SU-DHL-6 (cell line): Measurements from ENCODE around the gene GPR153.

ENCODE experiments used
- H2AFZ ChIP-seq: fragments of 200-600 bp; sonication (generic); 2 replicates; pipeline ENCODE4 v1.6.1; 2014; ENCODE audit warnings: low read depth, mild to moderate bottlenecking, moderate library complexity, mixed read lengths, antibody characterized with exemption, low read length; ENCODE audit not compliant: severe bottlenecking
- H3F3A ChIP-seq: fragments of 200-600 bp; shearing (Covaris generic); 2 replicates; pipeline ENCODE4 v1.6.0; 2016; ENCODE audit warnings: antibody characterized with exemption, mild to moderate bottlenecking; ENCODE audit not compliant: insufficient read depth
- H3K27ac ChIP-seq: fragments of 200-600 bp; sonication (generic); 2 replicates; pipeline ENCODE4 v1.5.1; 2016; ENCODE audit warnings: low read depth, mild to moderate bottlenecking, low read length, moderate library complexity, mixed read lengths
- H3K27me3 ChIP-seq: fragments of 200-600 bp; sonication (generic), shearing (Covaris generic); 2 replicates; pipeline ENCODE4 v1.6.0; 2014; ENCODE audit warnings: mild to moderate bottlenecking, low read length
- H3K36me3 ChIP-seq: fragments of 200-600 bp; sonication (generic); 2 replicates; pipeline ENCODE4 v1.6.1; 2014; ENCODE audit warnings: mild to moderate bottlenecking, low read length, mixed read lengths
- H3K4me2 ChIP-seq: fragments of 300-600, 200-600 bp; shearing (Covaris generic), sonication (generic); 2 replicates; pipeline ENCODE4 v1.6.0; 2014; ENCODE audit warnings: low read length, low read depth, mild to moderate bottlenecking; ENCODE audit not compliant: poor library complexity, severe bottlenecking
- H3K4me3 ChIP-seq: fragments of 200-600 bp; sonication (generic); 2 replicates; pipeline ENCODE4 v1.5.1; 2014; ENCODE audit warnings: antibody characterized with exemption, low read length, mild to moderate bottlenecking, mixed read lengths; ENCODE audit not compliant: insufficient read depth, poor library complexity, severe bottlenecking
- H3K79me2 ChIP-seq: fragments of 200-600 bp; sonication (generic); 2 replicates; pipeline ENCODE4 v1.6.1; 2014; ENCODE audit warnings: mild to moderate bottlenecking, low read length, moderate library complexity; ENCODE audit not compliant: insufficient read depth
- H3K9ac ChIP-seq: fragments of 200-600 bp; sonication (generic); 2 replicates; pipeline ENCODE4 v1.7.0; 2014; ENCODE audit warnings: mild to moderate bottlenecking, low read length
- H3K9me2 ChIP-seq: fragments of 200-600 bp; sonication (generic); replicated peaks from 2 replicates; pipeline ENCODE4 v1.6.1; 2014; ENCODE audit warnings: low read length; ENCODE audit not compliant: insufficient read depth
- H3K9me3 ChIP-seq: fragments of 200-600 bp; sonication (generic); 2 replicates; pipeline ENCODE4 v1.6.1; 2014; ENCODE audit warnings: low read length, mixed read lengths; ENCODE audit not compliant: insufficient read depth
- H4K20me1 ChIP-seq: fragments of 200-600 bp; sonication (generic); 2 replicates; pipeline ENCODE4 v1.6.1; 2014; ENCODE audit warnings: low read depth, mild to moderate bottlenecking, antibody characterized with exemption, low read length, moderate library complexity, mixed read lengths
- EZH2phosphoT487 ChIP-seq: fragments of 200-600 bp; sonication (generic), shearing (Covaris generic); conservative IDR thresholded peaks from 2 replicates; pipeline ENCODE4 v1.6.1; 2018; ENCODE audit warnings: mild to moderate bottlenecking, antibody characterized with exemption, low read length, moderate library complexity, mixed read lengths
- TF ChIP-seq, protein P1 (sequence below): fragments of 200-600 bp; sonication (generic); IDR thresholded peaks from one replicate; pipeline ENCODE4 v1.5.1; 2017; ENCODE audit warnings: antibody characterized with exemption, mild to moderate bottlenecking, low read length, moderate library complexity; ENCODE audit not compliant: insufficient read depth, poor library complexity, severe bottlenecking

The GPR153 gene

DNA sequence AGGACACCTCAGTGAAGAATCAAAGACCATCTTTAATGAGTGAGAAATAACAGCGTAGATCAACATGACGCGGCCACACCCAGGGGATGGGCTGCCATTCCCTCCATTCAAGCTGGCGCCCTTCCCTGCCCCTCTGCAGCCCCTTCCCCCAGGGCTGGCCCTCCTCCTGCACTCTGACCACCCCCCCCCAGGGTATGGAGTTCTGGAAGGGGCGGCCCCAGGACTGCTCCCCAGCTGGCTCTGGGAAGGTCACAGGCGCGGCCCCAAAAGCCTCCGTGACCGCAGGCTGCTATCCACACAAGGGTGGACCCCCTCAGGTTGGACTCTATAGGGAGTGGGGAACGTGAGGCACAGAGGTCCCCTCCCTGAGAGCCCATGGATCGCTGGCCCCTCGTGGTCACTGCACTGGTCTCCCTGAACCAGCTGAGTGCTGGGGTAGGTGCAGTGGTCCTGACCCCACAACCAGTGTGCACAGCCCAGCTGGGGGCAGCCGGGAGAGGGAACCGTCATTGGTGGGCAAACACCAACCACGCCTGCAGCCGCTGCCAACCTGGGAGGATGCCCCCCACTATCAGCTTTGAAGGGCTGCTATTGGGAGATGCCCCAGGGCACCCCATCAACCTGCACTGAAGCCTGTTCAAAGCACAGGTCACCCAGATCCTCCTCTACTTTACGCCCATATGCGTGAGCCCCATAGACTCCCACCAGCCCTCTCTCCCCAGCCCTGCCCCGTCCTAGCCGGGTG, 16.1 kb upstream of the GPR153 start:
- Histone ChIP-seq H3K36me3 (no peaks in the 10 kb centered on the region), H3K79me2 (no peaks in the 10 kb centered on the region)

DNA sequence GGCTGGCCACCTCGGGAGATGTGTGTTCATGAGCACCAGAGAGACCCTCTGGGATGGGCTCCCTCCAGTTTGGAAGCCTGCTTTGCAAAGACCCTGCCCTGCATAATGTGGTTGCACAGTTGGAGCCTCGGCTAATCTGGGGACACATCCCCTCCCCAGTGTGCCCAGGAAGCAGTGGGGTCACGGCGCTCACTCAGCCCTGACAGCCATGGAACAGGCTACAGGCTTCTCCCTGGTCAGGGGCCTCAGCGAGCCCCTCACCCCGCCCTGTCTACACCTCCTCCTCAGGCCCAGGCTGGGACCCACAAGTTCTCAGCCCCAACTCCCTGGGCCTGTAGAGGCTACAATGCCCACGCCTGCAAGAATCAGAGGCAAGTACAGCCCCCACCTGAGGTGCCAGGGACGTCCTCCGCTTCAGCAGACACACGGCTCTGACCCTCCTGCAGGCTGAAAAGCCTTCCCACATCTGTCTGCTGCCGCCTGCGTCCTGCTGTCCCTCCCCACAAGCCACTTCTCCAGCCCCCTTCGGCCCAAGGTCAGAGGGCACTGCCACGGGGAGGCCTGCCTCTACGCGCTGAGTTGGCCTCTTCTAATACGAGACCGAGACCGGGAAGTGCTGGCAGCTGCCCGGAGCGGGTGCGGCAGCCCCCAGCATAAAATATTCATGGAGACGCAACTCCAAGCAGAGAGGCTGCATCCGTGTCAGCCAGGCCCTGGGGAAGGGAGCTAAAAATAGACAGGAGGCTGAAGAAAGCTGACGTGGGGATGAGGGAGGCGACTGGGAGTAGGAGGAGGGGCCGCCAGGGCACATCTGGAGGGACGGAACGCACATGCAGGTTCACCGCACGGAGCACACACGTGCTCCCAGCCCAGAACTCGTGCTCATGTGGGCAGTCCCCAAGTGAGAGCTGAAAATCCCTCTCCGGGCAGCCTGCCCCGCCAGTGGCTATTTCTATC, 15.2 kb upstream of the GPR153 start:
- H3K27me3 ChIP-seq, result no peaks in the 10 kb centered on the region
- no peak overlapping the region for H3K4me3 ChIP-seq
- H3K79me2 ChIP-seq, result no peaks in the 10 kb centered on the region
- no peaks in the 10 kb centered on the region for H3K9me2 ChIP-seq
- no peak overlapping the region for H3K27ac ChIP-seq
- no peak overlapping the region for H3K9ac ChIP-seq
- H2AFZ ChIP-seq, result no peak overlapping the region
- no peaks in the 10 kb centered on the region for H3K9me3 ChIP-seq
- no peak overlapping the region for H3K4me2 ChIP-seq
- no peaks in the 10 kb centered on the region for H3F3A ChIP-seq
- TF ChIP-seq EZH2phosphoT487, result no peak
- TF ChIP-seq, protein P1, sequence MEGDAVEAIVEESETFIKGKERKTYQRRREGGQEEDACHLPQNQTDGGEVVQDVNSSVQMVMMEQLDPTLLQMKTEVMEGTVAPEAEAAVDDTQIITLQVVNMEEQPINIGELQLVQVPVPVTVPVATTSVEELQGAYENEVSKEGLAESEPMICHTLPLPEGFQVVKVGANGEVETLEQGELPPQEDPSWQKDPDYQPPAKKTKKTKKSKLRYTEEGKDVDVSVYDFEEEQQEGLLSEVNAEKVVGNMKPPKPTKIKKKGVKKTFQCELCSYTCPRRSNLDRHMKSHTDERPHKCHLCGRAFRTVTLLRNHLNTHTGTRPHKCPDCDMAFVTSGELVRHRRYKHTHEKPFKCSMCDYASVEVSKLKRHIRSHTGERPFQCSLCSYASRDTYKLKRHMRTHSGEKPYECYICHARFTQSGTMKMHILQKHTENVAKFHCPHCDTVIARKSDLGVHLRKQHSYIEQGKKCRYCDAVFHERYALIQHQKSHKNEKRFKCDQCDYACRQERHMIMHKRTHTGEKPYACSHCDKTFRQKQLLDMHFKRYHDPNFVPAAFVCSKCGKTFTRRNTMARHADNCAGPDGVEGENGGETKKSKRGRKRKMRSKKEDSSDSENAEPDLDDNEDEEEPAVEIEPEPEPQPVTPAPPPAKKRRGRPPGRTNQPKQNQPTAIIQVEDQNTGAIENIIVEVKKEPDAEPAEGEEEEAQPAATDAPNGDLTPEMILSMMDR, result no peak
- no peaks in the 10 kb centered on the region for H3K36me3 ChIP-seq
- no peaks in the 10 kb centered on the region for H4K20me1 ChIP-seq

More for the DNA sequence above, 16.1 kb upstream of the GPR153 start:
- Histone ChIP-seq H4K20me1 (no peaks in the 10 kb centered on the region), H3K9ac (no peak overlapping the region), H3K4me2 (no peak overlapping the region), H3K27ac (no peak overlapping the region), H3K4me3 (no peak overlapping the region), H3K9me2 (no peaks in the 10 kb centered on the region), H3K27me3 (no peaks in the 10 kb centered on the region), H3F3A (no peaks in the 10 kb centered on the region), H3K9me3 (no peaks in the 10 kb centered on the region), H2AFZ (no peak overlapping the region)
- no peak for TF ChIP-seq EZH2phosphoT487
- TF ChIP-seq, protein P1, result no peak

DNA sequence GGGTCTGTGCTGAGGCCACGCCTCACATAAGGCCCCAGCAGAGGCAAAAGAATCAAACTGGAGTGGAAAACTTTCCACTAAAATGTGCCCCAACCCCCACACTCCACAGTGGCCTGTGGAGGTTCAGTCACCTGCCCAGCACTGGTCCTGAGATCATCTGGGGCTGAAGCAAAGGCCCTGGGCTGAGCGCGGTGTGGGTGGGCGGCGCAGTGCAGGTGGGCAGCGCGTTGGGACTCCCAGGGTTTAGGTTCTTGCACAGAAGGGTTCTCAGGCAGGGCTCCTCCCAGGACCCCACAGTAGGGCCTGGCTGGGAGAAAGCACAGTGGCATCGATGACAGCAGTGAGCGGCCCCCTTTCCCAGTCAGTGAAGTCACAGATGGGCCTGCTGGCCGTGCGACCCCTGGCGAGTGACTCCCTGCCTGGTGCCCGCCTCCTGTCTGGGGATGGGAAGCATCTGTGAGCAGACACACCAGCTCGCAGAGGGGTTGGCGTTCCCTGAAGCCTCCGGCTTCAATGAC, 13.8 kb upstream of the GPR153 start:
- Histone ChIP-seq H3K79me2 (no peaks in the 10 kb centered on the region), H3K4me3 (no peak overlapping the region), H3K4me2 (no peak overlapping the region), H3K36me3 (no peaks in the 10 kb centered on the region), H3F3A (no peaks in the 10 kb centered on the region), H3K27me3 (no peaks in the 10 kb centered on the region), H3K9ac (no peak overlapping the region), H2AFZ (no peak overlapping the region), H3K9me2 (no peaks in the 10 kb centered on the region), H3K27ac (no peak overlapping the region), H3K9me3 (no peaks in the 10 kb centered on the region), H4K20me1 (no peaks in the 10 kb centered on the region)
- TF ChIP-seq, protein P1, result no peak
- no peak for TF ChIP-seq EZH2phosphoT487
